RPMI8226 (cell line): Measurements from ENCODE around the gene CDCA7L.
A peak's percentile ranks its signal among the peaks of the same experiment; 100 is the strongest.
"Not testable (repeated sequence)": the region's sequence is repeated elsewhere in the genome, so short reads cannot be mapped to it uniquely, and the experiment has no call there.

Experiments used
- DNase-seq: peaks from one replicate; pipeline ENCODE4 v3.0.0-alpha.2; 2015

Gene CDCA7L

GRCh38 chr7:21902240-21902639 is 43.5 kb downstream of the CDCA7L start:
- DNase-seq, result no peak

- peak; percentile 73 for DNase-seq
Measured at GRCh38 chr7:21898265-21898930, 47.3 kb downstream of the CDCA7L start.

GRCh38 chr7:21893401-21893800 is 52.3 kb downstream of the CDCA7L start:
- no peak for DNase-seq

- no peak for DNase-seq
Measured at GRCh38 chr7:21891291-21891690, 54.4 kb downstream of the CDCA7L start.

GRCh38 chr7:21887779-21888178 is 57.9 kb downstream of the CDCA7L start:
- no peak for DNase-seq

- DNase-seq, result no peak
Measured at GRCh38 chr7:21887353-21887752, 58.3 kb downstream of the CDCA7L start.

GRCh38 chr7:21886396-21886795 is 59.3 kb downstream of the CDCA7L start:
- DNase-seq, result no peak

- no peak for DNase-seq
Measured at GRCh38 chr7:21884496-21884895, 61.2 kb downstream of the CDCA7L start.

GRCh38 chr7:21883501-21883900 is 62.2 kb downstream of the CDCA7L start:
- not testable (repeated sequence) for DNase-seq

GRCh38 chr7:21883069-21883468 is 62.6 kb downstream of the CDCA7L start:
- DNase-seq, result no peak

- DNase-seq, result no peak
Measured at GRCh38 chr7:21869785-21870402, 75.8 kb downstream of the CDCA7L start.

GRCh38 chr7:21868576-21868850 is 77.2 kb downstream of the CDCA7L start:
- DNase-seq, result no peak

- DNase-seq, result no peak
Measured at GRCh38 chr7:21867816-21868575, 77.7 kb downstream of the CDCA7L start.

- DNase-seq, result no peak
Measured at GRCh38 chr7:21867226-21867625, 78.5 kb downstream of the CDCA7L start.

- DNase-seq, result no peak
Measured at GRCh38 chr7:21866731-21867130, 79.0 kb downstream of the CDCA7L start.

GRCh38 chr7:21865631-21866204 is 80.0 kb downstream of the CDCA7L start:
- peak; percentile 48 for DNase-seq

GRCh38 chr7:21851559-21851967 is 94.1 kb downstream of the CDCA7L start:
- DNase-seq, result no peak
